ENCODE data around the gene LRRC40.
"Not testable (repeated sequence)": the region's sequence is repeated elsewhere in the genome, so short reads cannot be mapped to it uniquely, and the experiment has no call there.

The LRRC40 gene

DNA sequence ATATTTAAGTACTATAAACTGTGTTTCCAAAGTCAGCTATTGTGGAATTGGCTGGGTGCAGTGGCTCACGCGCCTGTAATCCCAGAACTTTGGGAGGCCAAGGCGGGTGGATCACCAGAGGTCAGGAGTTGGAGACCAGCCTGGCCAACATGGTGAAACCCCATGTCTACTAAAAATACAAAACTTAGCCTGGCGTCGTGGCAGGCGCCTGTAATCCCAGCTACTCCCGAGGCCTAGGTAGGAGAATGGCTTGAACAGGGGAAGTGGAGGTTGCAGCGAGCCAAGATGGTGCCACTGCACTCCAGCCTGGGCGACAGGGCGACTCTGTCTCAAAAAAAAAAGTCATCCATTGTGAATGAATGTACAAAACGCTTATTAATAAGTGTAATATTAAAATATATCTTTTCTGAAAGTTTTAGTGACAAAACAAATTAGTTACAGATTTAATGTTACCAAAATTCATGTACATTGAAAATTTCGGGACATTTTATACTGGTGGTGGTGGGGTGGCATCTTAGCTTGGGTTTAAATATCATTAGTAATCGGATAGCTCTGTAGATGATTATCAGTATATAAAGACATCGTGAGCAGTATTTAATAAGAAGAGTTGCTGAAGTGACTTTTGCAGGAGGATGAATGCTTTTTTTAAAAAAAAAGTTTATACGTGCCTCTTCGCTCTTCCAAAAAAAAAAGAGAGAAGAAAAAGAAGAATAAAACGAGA, 15.3 kb upstream of the LRRC40 start:
- H3K27ac ChIP-seq = peak overlapping the region; percentile 99

GRCh38 chr1:70220015-70220414, 14.6 kb upstream of the LRRC40 start:
- DNase-seq (ENCODE audit: low spot score) = no peak
- ChIA-PET POLR2A (ENCODE audit: low non-redundant PET) (no interaction called here), CTCF (interaction anchor here (0.5 to 0.6 kb wide), 2 partner anchors 10 to 308 kb away, joined by 3 to 4 read pairs; no protein-coding TSS in a partner anchor)
- TF ChIP-seq, protein P1, sequence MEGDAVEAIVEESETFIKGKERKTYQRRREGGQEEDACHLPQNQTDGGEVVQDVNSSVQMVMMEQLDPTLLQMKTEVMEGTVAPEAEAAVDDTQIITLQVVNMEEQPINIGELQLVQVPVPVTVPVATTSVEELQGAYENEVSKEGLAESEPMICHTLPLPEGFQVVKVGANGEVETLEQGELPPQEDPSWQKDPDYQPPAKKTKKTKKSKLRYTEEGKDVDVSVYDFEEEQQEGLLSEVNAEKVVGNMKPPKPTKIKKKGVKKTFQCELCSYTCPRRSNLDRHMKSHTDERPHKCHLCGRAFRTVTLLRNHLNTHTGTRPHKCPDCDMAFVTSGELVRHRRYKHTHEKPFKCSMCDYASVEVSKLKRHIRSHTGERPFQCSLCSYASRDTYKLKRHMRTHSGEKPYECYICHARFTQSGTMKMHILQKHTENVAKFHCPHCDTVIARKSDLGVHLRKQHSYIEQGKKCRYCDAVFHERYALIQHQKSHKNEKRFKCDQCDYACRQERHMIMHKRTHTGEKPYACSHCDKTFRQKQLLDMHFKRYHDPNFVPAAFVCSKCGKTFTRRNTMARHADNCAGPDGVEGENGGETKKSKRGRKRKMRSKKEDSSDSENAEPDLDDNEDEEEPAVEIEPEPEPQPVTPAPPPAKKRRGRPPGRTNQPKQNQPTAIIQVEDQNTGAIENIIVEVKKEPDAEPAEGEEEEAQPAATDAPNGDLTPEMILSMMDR (conservative IDR thresholded peaks at IDR 0.05; ENCODE audit: low read depth) = no peak
- no peak overlapping the region for H3K27ac ChIP-seq

More for the DNA sequence above, 15.3 kb upstream of the LRRC40 start:
- POLR2A ChIA-PET (ENCODE audit: low non-redundant PET) = no interaction called here
- DNase-seq (ENCODE audit: low spot score) = no peak
- TF ChIP-seq, protein P1 (conservative IDR thresholded peaks at IDR 0.05; ENCODE audit: low read depth) = no peak
- CTCF ChIA-PET = interaction anchor here (0.6 kb wide), 1 partner anchor 11 kb away, joined by 4 read pairs; no protein-coding TSS in a partner anchor

DNA sequence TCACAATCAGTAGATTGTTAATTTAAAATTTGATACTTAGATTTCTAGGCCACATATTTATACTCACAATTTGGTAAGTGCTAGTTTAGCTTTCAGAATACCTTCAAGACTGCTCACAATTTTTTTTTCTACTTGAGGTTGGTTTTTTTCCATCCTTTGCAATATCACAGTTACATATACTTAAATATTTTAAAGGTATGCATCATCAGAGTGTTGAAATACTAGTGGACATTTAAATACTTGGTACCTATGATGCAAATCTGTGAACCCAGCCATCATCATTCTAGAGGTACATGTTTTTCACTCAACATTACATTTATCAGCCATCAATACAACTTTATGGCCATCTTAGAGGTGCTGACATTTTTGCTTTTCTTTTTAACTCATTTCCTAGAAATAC, 6.2 kb upstream of the LRRC40 start:
- ChIA-PET POLR2A (ENCODE audit: low non-redundant PET) (no interaction called here), CTCF (no interaction called here)
- TF ChIP-seq, protein P1 (conservative IDR thresholded peaks at IDR 0.05; ENCODE audit: low read depth) = no peak
- no peak overlapping the region for H3K27ac ChIP-seq
- no peak for DNase-seq (ENCODE audit: low spot score)

- CTCF ChIA-PET = no interaction called here
- no peak for DNase-seq (ENCODE audit: low spot score)
- H3K27ac ChIP-seq = no peak overlapping the region
- POLR2A ChIA-PET (ENCODE audit: low non-redundant PET) = no interaction called here
- TF ChIP-seq, protein P1 (conservative IDR thresholded peaks at IDR 0.05; ENCODE audit: low read depth) = no peak
Observed at GRCh38 chr1:70210820-70211219, 5.4 kb upstream of the LRRC40 start.

DNA sequence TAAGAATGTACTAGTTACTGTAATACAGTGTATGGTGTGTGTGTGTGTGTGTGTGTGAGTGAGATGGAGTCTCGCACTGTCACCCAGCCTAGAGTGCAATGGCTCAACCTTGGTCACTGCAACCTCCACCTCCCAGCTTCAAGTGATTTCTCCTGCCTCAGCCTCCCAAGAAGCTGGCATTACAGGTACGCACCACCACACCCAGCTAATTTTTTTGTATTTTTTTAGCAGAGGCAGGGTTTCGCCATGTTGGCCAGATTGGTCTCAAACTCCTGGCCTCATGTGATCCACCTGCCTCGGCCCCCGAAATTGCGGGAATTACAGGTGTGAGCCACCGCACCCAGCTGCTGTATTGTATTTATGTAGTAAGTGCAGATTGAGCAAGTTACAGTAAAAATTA, 2.9 kb upstream of the LRRC40 start:
- TF ChIP-seq, protein P1 (conservative IDR thresholded peaks at IDR 0.05; ENCODE audit: low read depth) = no peak
- H3K27ac ChIP-seq = no peak overlapping the region
- ChIA-PET CTCF (no interaction called here), POLR2A (ENCODE audit: low non-redundant PET) (interaction anchor here (0.6 kb wide), 1 partner anchor 11 kb away, joined by 3 read pairs; no protein-coding TSS in a partner anchor)
- no peak for DNase-seq (ENCODE audit: low spot score)

- no peak for DNase-seq (ENCODE audit: low spot score)
- H3K27ac ChIP-seq = no peak overlapping the region
- ChIA-PET CTCF (no interaction called here), POLR2A (ENCODE audit: low non-redundant PET) (no interaction called here)
- TF ChIP-seq, protein P1 (conservative IDR thresholded peaks at IDR 0.05; ENCODE audit: low read depth) = no peak
Observed at GRCh38 chr1:70207492-70207891, 2.1 kb upstream of the LRRC40 start.

DNA sequence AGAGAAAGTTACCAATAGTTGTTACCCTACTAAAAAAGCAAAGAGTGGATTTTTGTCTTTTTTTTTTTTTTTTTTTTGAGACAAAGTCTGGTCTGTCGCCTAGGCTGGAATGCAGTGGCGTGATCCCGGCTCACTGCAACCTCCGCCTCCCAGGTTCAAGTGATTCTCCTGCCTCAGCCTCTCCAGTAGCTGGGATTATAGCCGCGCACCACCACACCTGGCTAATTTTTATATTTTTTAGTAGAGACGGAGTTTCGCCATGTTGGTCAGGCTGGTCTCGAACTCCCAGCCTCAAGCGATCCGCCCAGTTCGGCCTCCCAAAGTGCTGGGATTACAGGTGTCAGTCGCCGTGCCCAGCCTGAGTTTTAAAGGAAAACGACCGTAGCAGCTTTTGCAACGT, 1.5 kb upstream of the LRRC40 start:
- not testable (repeated sequence) for DNase-seq (ENCODE audit: low spot score); H3K27ac ChIP-seq
- ChIA-PET POLR2A (ENCODE audit: low non-redundant PET) (interaction anchor here (0.5 kb wide), 1 partner anchor 16 kb away, joined by 3 read pairs; no protein-coding TSS in a partner anchor), CTCF (interaction anchor here (0.7 kb wide), 1 partner anchor 130 kb away, joined by 3 read pairs; no protein-coding TSS in a partner anchor)
